AG04449 (cell line): ENCODE measurements around the gene IDH3B.

Experiments used
- CTCF ChIA-PET: fragments of 350-600 bp; formaldehyde crosslinking; extraction: SDS; loops from one replicate; lab custom pipeline; 2021; ENCODE audit warnings: antibody characterized with exemption; lab: Yijun Ruan, JAX
- POLR2A ChIA-PET: fragments of 400-600, 350-600 bp; formaldehyde crosslinking; extraction: SDS; loops from one replicate; lab custom pipeline; 2020; ENCODE audit warnings: antibody characterized with exemption, inconsistent platforms; lab: Yijun Ruan, JAX
- DNase-seq: peaks from one replicate; pipeline ENCODE4 v3.0.0-alpha.2; 2010; ENCODE audit warnings: low read depth, low spot score
- H3K4me3 ChIP-seq: 2 replicates; pipeline ENCODE4 v1.5.1; 2011; ENCODE audit warnings: low read depth, mild to moderate bottlenecking, control low read depth, low read length
- CTCF ChIP-seq: IDR thresholded peaks from one replicate; pipeline ENCODE4 v1.5.1; 2011; ENCODE audit warnings: mild to moderate bottlenecking, moderate library complexity, low read length, control low read depth, inconsistent platforms; ENCODE audit not compliant: insufficient read depth; ENCODE audit errors: missing control alignments

IDH3B gene

GRCh38 chr20:2656471-2657117 lies 7.4 kb downstream of the IDH3B start:
- POLR2A ChIA-PET, result no interaction called here
- no peak for DNase-seq
- TF ChIP-seq CTCF, result no peak
- CTCF ChIA-PET, result interaction anchor here (1.4 kb wide), 1 partner anchor 132 kb away, joined by 3 read pairs; no protein-coding TSS in a partner anchor
- H3K4me3 ChIP-seq, result no peak overlapping the region

- no peak overlapping the region for H3K4me3 ChIP-seq
- no peak for TF ChIP-seq CTCF
- DNase-seq, result no peak
- ChIA-PET POLR2A (interaction anchor here (4.5 kb wide), 1 partner anchor 9 kb away, joined by 36 read pairs; the partner anchor contains the start of gene IDH3B), CTCF (interaction anchor here (1.4 kb wide), 1 partner anchor 131 kb away, joined by 3 read pairs; no protein-coding TSS in a partner anchor)
These were observed 8.5 kb downstream of the IDH3B start for GRCh38 chr20:2655331-2656116.

- ChIA-PET CTCF (interaction anchor here (1.1 to 1.2 kb wide), 2 partner anchors 9 to 133 kb away, joined by 3 to 5 read pairs; partner anchors contain the start of gene IDH3B), POLR2A (interaction anchor here (4.5 kb wide), 1 partner anchor 9 kb away, joined by 36 read pairs; the partner anchor contains the start of gene IDH3B)
- H3K4me3 ChIP-seq, result peak overlapping the region; percentile 90
- no peak for TF ChIP-seq CTCF
- no peak for DNase-seq
These were observed 9.2 kb downstream of the IDH3B start for GRCh38 chr20:2654831-2655230.

GRCh38 chr20:2654384-2654822 lies 9.6 kb downstream of the IDH3B start:
- TF ChIP-seq CTCF, result no peak
- peak overlapping the region; percentile 90 for H3K4me3 ChIP-seq
- ChIA-PET POLR2A (interaction anchor here (4.5 kb wide), 1 partner anchor 10 kb away, joined by 36 read pairs; the partner anchor contains the start of gene IDH3B), CTCF (interaction anchor here (0.9 to 1.2 kb wide), 3 partner anchors 9 to 133 kb away, joined by 3 to 5 read pairs (median 3); partner anchors contain the start of gene IDH3B)
- no peak for DNase-seq

- CTCF ChIA-PET, result interaction anchor here (0.9 to 1.2 kb wide), 4 partner anchors 8 to 132 kb away, joined by 3 to 9 read pairs (median 4); partner anchors contain the start of gene IDH3B
- DNase-seq, result no peak
- POLR2A ChIA-PET, result interaction anchor here (1.1 to 4.5 kb wide), 5 partner anchors 8 to 183 kb away, joined by 4 to 36 read pairs (median 6); partner anchors contain the start of genes IDH3B and SNRPB
- no peak for TF ChIP-seq CTCF
- H3K4me3 ChIP-seq, result peak overlapping the region; percentile 90
These were observed 10.2 kb downstream of the IDH3B start for GRCh38 chr20:2653556-2654383.
